ENCODE measurements around the gene SERPINI1. TPM values are rescaled to one million over a fixed set of nuclear protein-coding genes. Genes with fewer than 3 reads are reported as not detected.

Gene SERPINI1
- total and polyA plus RNA-seq, 9 of the 15 experiments (the other 6 are each of a cell fraction or from before 2014, with no cell fraction given): 1.6 to 9.9 (median 3.5) TPM

DNA sequence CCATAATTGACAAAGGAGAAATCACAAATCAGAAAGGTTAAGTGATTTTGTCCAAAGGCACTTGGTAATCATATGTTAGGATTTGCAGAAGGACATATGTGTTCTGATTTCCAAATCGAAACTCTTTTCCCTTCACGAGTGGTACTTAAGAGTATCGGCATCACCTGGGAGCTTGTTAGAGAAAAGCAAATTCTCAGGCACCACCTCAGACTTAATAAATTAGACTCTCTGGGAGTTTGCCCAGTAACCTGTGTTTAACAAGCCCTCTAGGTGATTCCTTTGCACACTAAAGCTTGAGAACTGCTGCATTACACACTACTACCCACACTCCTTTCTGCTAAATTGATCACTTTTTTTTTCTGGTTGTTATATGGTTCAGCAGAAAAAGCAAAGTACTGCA is 116.2 kb downstream of the SERPINI1 start:
- FAIRE-seq (no peak), ATAC-seq (no peak), DNase-seq (ENCODE audit: extremely low read depth in 1 of 4, low spot score in 3 of 4) (no peak)
- in situ Hi-C loops (cut with MboI) (no loop called here), intact Hi-C loops (cut with micrococcal nuclease) (no loop called here)
- Histone ChIP-seq H3K36me3 (ENCODE audit: control insufficient read depth, insufficient read depth, low read length) (no peaks in the 10 kb centered on the region), H3K4me2 (ENCODE audit: insufficient read depth, low read length) (no peak overlapping the region), H4K20me1 (replicated peaks; ENCODE audit: control insufficient read depth, insufficient read depth, low read length) (no peaks in the 10 kb centered on the region), H3K9ac (ENCODE audit: insufficient read depth in 1 of 2, low read depth in 2 of 2, low read length in 2 of 2) (no peak overlapping the region), H3K4me1 (replicated peaks in 1 of 2; ENCODE audit: control insufficient read depth in 2 of 2, insufficient read depth in 2 of 2, low read length in 2 of 2) (no peaks in the 10 kb centered on the region), H2AFZ (ENCODE audit: low read depth, low read length) (no peak overlapping the region), H3K9me1 (ENCODE audit: control insufficient read depth, insufficient read depth, low read length) (no peaks in the 10 kb centered on the region), H3K27ac (ENCODE audit: extremely low read depth, low read depth, low read length) (no peak overlapping the region), H3K27me3 (ENCODE audit: control insufficient read depth in 2 of 2, insufficient read depth in 2 of 2, low read length in 2 of 2) (no peaks in the 10 kb centered on the region), H3K9me3 (replicated peaks; ENCODE audit: control insufficient read depth, insufficient read depth, low read depth, low read length) (no peaks in the 10 kb centered on the region), H3K79me2 (ENCODE audit: control insufficient read depth, insufficient read depth, low read length) (no peaks in the 10 kb centered on the region), H3K4me3 (no peak overlapping the region)
- POLR2A ChIA-PET: no interaction called here
- CTCF ChIA-PET (ENCODE audit: low intra/inter-chr PET ratio): no interaction called here
- 6% methylated on average over 2 of the region's 3 CpGs for WGBS (ENCODE audit: insufficient coverage, low coverage, missing lambda C conversion rate)
- TF ChIP-seq DNMT1 (IDR thresholded peaks at IDR 0.05) (no peak), PRMT5 (CRISPR knock-in tag; IDR thresholded peaks at IDR 0.05) (no peak)
- TF ChIP-seq, protein P1, sequence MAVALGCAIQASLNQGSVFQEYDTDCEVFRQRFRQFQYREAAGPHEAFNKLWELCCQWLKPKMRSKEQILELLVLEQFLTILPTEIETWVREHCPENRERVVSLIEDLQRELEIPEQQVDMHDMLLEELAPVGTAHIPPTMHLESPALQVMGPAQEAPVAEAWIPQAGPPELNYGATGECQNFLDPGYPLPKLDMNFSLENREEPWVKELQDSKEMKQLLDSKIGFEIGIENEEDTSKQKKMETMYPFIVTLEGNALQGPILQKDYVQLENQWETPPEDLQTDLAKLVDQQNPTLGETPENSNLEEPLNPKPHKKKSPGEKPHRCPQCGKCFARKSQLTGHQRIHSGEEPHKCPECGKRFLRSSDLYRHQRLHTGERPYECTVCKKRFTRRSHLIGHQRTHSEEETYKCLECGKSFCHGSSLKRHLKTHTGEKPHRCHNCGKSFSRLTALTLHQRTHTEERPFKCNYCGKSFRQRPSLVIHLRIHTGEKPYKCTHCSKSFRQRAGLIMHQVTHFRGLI (CRISPR knock-in tag; IDR thresholded peaks at IDR 0.05): no peak
- no TSS peak for BruUV-seq (replicated peaks)

DNA sequence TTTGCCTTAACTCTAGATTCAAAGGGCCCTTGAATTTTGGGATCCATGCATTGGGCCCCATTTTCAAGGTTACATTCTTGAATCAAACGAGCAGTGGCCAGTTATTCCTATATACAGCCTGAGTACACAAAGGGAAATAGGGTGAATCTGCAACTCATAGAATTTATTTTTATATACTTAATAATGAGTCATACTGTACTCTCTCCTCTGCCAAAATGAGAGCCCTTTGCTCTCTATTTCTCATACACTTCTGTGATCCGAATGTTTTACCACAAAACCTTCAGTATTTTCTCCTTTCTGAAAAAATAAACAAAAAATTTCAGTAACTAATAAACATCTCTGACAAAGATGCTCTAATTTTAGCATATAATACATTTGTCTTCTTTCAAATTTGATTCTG is 116.7 kb downstream of the SERPINI1 start:
- no peak for DNase-seq (ENCODE audit: extremely low read depth in 1 of 4, low spot score in 3 of 4)
- H3K79me2 ChIP-seq (ENCODE audit: control insufficient read depth, insufficient read depth, low read length): no peaks in the 10 kb centered on the region
- no peak for ATAC-seq
- H3K27me3 ChIP-seq (ENCODE audit: control insufficient read depth in 2 of 2, insufficient read depth in 2 of 2, low read length in 2 of 2): no peaks in the 10 kb centered on the region
- H3K9ac ChIP-seq (ENCODE audit: insufficient read depth in 1 of 2, low read depth in 2 of 2, low read length in 2 of 2): no peak overlapping the region
- intact Hi-C loops (cut with micrococcal nuclease): no loop called here
- WGBS (ENCODE audit: insufficient coverage, low coverage, missing lambda C conversion rate): 3% methylated on average over 2 of the region's 2 CpGs
- no peak overlapping the region for H3K4me3 ChIP-seq
- H3K27ac ChIP-seq (ENCODE audit: extremely low read depth, low read depth, low read length): no peak overlapping the region
- POLR2A ChIA-PET: no interaction called here
- no peaks in the 10 kb centered on the region for H3K9me3 ChIP-seq (replicated peaks; ENCODE audit: control insufficient read depth, insufficient read depth, low read depth, low read length)
- H3K9me1 ChIP-seq (ENCODE audit: control insufficient read depth, insufficient read depth, low read length): no peaks in the 10 kb centered on the region
- no peak overlapping the region for H3K4me2 ChIP-seq (ENCODE audit: insufficient read depth, low read length)
- no peak for FAIRE-seq
- H3K36me3 ChIP-seq (ENCODE audit: control insufficient read depth, insufficient read depth, low read length): no peaks in the 10 kb centered on the region
- in situ Hi-C loops (cut with MboI): no loop called here
- no peak overlapping the region for H2AFZ ChIP-seq (ENCODE audit: low read depth, low read length)
- CTCF ChIA-PET (ENCODE audit: low intra/inter-chr PET ratio): no interaction called here
- H3K4me1 ChIP-seq (replicated peaks in 1 of 2; ENCODE audit: control insufficient read depth in 2 of 2, insufficient read depth in 2 of 2, low read length in 2 of 2): no peaks in the 10 kb centered on the region
- H4K20me1 ChIP-seq (replicated peaks; ENCODE audit: control insufficient read depth, insufficient read depth, low read length): no peaks in the 10 kb centered on the region
- TF ChIP-seq ZSCAN29 (IDR thresholded peaks at IDR 0.05) (no peak), ZNF764 (CRISPR knock-in tag; IDR thresholded peaks at IDR 0.05; ENCODE audit: low read depth) (no peak), GABPB2 (CRISPR knock-in tag; conservative IDR thresholded peaks at IDR 0.05) (no peak), ETS2 (tag; IDR thresholded peaks at IDR 0.05; ENCODE audit: borderline replicate concordance, poor library complexity, severe bottlenecking) (no peak), KDM4B (IDR thresholded peaks at IDR 0.05; ENCODE audit: borderline replicate concordance in 2 of 2, low read depth in 1 of 2) (no peak), HDAC1 (IDR thresholded peaks at IDR 0.05) (no peak)
- TF ChIP-seq, protein P2, sequence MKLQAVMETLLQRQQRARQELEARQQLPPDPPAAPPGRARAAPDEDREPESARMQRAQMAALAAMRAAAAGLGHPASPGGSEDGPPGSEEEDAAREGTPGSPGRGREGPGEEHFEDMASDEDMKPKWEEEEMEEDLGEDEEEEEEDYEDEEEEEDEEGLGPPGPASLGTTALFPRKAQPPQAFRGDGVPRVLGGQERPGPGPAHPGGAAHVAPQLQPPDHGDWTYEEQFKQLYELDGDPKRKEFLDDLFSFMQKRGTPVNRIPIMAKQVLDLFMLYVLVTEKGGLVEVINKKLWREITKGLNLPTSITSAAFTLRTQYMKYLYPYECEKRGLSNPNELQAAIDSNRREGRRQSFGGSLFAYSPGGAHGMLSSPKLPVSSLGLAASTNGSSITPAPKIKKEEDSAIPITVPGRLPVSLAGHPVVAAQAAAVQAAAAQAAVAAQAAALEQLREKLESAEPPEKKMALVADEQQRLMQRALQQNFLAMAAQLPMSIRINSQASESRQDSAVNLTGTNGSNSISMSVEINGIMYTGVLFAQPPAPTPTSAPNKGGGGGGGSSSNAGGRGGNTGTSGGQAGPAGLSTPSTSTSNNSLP (IDR thresholded peaks at IDR 0.05; ENCODE audit: borderline replicate concordance, low read depth, low read length): no peak
- no TSS peak for BruUV-seq (replicated peaks)

All from K562 (cell line).